Measurements from ENCODE around the gene CARHSP1. TPM values are rescaled to one million over a fixed set of nuclear protein-coding genes. Genes with fewer than 3 reads are reported as not detected.
"Not testable (repeated sequence)": the region's sequence is repeated elsewhere in the genome, so short reads cannot be mapped to it uniquely, and the experiment has no call there.

Gene CARHSP1
- total RNA-seq, 1 donor from 2014 or later, result 141 TPM

DNA sequence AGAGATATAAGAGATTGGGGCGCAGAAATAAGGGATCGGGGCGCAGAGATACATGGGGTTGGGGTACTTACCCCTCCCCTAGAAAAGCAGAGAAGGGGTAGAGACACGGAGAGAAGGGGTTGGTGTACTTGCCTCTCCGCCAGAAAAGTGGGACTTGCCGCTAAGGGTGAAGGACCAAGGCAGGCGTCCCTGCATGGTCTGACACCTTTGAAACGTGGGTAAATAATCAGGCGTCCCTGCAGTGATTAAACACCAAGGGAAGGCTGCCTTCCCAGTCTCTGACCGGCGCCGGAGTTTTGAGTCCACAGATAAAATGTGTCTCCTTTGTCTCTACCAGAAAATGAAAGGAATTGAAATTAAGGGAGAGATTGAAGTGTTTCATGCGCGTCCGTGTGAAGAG lies 31.2 kb downstream of the CARHSP1 start:
- DNase-seq (ENCODE audit: low spot score in 2 of 2); FAIRE-seq: not testable (repeated sequence)

DNA sequence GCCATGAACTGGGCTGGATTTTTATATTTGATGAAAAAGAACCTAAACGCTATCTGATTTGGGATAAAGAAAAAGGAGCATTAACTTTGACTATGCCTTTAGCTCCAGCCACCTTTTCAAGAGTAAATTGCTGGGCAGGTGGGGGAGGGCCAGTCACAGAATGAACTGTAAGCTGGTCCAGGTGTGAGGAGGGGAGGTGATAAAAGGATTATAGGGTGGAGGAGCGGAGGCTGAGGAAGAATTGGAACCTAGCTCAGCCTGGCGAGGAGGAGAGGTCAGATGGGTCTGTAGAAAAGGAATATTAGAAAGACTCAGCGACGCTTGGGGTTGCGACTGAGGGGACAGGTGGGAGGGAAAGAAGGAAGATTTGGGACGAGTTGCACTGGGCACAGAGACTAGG lies 32.0 kb downstream of the CARHSP1 start:
- FAIRE-seq; DNase-seq (ENCODE audit: low spot score in 2 of 2): not testable (repeated sequence)

GRCh38 chr16:8832717-8833105 lies 36.1 kb downstream of the CARHSP1 start:
- DNase-seq (ENCODE audit: low spot score in 2 of 2) (no peak), FAIRE-seq (no peak)

DNA sequence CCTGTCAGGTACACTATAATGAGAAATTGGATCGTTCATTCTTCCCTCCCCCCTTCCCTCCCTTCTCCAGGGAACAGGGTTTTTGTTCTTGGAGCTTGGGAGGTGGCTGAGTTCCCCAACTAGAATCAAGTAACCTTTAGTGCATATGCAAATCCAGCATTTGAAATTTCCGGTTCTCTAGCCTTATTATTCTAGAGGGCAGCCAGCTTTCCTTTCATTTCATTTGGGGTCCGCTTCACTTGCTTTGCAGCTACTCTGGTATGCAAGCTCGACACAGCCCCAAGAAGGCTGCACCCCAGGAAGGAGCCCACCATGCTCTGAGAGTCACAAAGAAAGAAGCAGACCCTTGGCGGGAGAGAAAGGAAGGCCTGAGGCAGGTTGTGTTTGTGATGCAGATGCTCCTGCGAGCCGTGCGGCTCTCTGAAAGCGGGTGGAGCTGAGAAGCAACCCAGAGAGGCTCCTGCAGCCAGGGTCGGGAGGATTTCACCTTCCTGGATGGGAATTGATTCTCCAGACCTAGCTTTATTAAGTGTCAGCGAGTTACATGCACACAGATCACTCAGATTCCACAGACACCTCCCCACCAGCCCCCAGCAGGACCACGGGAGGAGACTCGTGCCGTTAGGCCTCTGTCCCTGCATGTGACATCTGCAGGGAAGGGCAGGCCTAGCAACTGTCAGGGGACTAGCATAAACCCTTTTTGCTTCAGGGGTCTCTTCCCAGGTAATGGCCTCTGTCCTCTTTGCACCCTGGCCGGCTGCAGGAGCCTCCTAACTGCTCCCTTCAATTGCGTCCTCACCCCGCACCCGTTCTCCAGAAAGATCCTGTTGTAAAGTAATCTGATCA lies 36.7 kb downstream of the CARHSP1 start:
- DNase-seq (ENCODE audit: low spot score in 2 of 2), result no peak
- FAIRE-seq, result no peak

- DNase-seq (ENCODE audit: low spot score in 2 of 2), result no peak
- no peak for FAIRE-seq
These were observed 37.4 kb downstream of the CARHSP1 start for GRCh38 chr16:8831450-8831849.

DNA sequence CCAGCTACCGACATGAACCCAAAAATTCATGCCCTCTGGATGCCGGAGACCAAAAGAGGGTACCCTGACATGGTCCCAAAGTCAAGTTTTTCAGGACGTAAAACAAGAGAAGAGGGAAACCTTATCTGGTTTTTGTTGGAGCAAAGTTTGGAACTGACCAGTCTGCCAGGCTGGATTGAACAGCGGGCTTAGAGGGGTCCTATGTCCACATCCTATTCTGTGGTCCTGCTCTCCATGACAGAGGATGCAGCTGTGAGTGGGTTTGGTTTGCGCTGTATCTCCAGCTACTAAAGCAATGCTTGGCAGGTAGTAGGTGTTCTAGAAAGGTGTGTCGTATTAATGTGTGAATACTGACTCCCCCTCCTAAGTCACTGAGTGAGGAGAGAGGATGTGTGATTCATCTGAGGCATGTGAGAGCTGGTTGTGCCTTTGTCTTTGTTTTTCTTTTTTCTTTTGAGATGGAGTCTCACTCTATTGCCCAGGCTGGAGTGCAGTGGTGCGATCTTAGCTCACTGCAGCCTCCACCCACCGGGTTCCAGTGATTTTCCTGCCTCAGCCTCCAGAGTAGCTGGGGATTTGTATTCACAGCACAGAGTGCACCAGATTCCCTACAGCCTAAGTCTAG lies 40.2 kb downstream of the CARHSP1 start:
- DNase-seq (ENCODE audit: low spot score in 2 of 2) (no peak), FAIRE-seq (no peak)

DNA sequence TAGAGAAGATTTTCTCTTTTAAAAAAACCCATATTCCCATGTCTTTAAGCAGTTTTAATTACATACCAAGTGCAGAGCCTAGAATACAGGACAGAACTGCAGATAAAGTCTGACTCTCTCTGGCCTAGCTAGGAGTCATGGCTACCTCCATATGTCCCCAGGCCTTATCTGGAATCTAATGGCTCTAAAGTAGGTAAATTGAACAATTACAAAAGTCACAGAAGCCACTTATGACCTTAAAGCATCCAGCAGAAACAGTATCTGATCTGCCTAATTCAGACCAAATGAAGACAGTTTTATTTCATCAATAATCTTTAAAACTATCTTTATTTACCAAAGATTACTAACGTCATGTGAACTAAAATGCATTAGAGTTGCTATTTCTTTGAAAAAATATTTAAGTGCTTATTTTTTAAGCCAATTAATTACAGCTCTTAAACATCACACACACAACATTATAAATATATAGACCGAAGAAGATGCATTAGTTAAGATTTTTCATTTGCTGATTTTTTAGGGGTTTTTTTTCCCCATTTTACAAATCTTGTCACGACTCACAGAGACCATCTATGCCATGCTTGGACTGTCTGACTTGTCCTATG lies 42.4 kb downstream of the CARHSP1 start:
- DNase-seq (ENCODE audit: low spot score in 2 of 2) (no peak), FAIRE-seq (no peak)

DNA sequence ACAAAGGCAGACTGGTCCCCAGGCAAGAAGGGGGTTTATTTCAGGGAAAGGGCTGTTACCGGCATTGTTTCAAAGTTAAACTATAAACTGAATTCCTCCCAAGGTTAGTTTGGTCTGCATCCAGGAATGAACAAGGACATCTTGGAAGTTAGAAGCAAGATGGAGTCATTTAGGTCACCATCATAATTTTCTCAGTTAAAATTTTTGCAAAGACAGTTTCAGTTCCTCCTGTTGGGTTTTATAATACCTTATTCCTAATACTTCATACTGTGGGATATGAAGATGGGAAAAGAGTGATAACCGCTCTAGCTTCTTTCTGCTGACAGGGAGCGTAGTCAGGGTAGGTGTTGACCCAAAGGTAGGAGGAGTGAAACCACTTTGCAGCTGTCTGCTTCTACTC lies 46.4 kb downstream of the CARHSP1 start:
- DNase-seq (ENCODE audit: low spot score in 2 of 2) (no peak), FAIRE-seq (no peak)

GRCh38 chr16:8819411-8820034 lies 49.3 kb downstream of the CARHSP1 start:
- DNase-seq (ENCODE audit: low spot score in 2 of 2) (no peak), FAIRE-seq (no peak)

GRCh38 chr16:8818504-8819270 lies 50.1 kb downstream of the CARHSP1 start:
- FAIRE-seq (no peak), DNase-seq (ENCODE audit: low spot score in 2 of 2) (no peak)

DNA sequence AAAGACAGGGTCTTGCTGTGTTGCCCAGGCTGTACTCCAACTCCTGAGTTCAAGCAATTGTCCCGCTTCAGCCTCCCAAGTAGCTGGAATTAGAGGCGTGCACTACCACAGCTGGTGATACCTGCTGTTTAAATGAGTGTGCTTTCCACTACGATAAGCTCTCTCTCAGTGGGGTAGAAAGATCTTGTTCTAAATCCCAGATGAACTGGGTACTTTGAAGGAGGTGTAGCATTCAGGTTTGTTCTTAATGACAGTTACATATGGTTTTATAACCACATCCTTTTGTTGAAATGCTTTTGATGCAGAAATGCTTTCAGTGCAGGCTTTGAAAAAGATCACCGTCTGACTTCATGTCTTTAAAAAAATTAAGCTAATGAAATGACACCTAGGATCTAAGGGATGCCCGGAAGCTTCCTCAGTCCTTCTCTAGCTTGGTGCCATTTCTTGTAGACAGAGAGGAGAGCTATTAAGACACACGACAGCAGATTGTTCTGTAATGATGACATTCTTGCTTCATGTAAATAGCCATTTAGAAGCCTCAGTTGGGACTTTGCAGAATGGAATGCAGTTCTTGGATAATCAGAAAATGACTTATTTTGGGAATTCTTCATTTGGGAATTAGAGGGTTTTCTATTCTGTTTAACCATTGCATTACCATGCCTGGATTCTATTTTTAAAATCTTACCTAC lies 51.7 kb downstream of the CARHSP1 start:
- DNase-seq (ENCODE audit: low spot score in 2 of 2) (no peak), FAIRE-seq (no peak)

DNA sequence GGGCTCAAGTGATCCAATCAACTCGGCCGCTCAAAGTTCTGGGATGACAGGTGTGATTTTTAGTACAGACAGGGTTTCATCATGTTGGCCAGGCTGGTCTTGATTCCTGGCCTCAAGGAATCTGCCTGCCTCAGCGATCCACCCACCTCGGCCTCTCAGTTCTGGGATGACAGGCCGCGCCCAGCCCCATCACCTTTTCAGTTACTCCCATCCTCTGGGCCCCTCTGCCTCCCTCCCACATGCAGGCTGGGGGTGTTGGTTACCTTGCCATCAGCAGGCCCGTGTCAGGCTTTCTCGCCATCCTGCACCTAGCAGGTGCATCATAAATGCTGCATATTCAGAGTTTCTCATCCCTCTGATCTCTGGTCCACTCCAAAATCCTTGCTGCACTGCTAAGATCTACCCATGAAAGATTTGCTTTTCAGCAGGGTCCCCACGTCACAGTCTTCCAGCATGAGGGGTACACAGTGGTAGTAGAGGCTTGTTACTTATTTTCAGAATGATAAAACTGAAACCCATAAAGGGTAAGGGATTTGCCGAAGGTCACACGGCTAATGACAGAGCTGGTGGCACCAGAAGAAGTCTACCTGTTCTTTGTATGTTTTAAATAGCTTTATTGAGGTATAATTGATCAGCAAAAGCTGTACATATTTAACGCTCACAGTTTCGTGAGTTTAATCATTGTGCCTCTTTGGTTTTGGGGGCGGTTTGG lies 54.6 kb downstream of the CARHSP1 start:
- DNase-seq (ENCODE audit: low spot score in 2 of 2) (no peak), FAIRE-seq (no peak)

DNA sequence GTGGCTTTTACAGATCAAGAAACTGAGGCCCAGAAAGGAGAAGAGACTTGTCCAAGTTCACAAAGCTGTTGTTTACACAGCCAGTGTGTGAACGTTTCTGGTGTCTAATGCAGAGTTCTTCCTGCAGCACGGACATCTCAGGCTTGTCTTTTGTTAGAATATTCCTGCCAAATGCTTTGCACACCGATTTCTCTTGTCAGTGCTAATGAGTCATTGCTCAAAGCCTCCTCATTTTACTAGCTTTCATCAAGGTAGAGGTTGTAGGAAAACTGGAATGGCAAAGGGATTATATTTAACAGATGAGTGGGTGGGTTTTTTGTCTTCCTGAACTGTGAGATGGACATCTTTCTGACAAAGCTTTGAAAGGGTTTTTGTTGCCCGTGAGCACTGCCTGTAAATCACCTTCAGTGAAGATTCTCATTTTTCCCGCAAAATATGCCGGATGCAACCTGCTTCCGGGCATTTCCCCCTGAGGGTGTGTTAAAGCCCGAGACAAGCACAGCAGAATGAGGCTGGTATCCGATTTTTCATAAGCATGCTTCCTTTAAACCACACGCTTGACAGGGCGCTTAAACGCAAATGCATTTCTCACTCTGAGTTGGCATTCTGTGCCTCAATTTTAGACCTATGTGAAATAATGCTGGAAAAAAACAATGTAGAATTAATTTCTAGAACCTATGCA lies 56.5 kb downstream of the CARHSP1 start:
- FAIRE-seq, result no peak
- no peak for DNase-seq (ENCODE audit: low spot score in 2 of 2)

- DNase-seq (ENCODE audit: low spot score in 2 of 2) (no peak), FAIRE-seq (no peak)
These were observed 60.0 kb downstream of the CARHSP1 start for GRCh38 chr16:8808613-8809353.

GRCh38 chr16:8808009-8808408 lies 60.8 kb downstream of the CARHSP1 start:
- FAIRE-seq (no peak), DNase-seq (ENCODE audit: low spot score in 2 of 2) (no peak)

GRCh38 chr16:8807189-8807588 lies 61.6 kb downstream of the CARHSP1 start:
- no peak for FAIRE-seq
- DNase-seq (ENCODE audit: low spot score in 2 of 2), result no peak

DNA sequence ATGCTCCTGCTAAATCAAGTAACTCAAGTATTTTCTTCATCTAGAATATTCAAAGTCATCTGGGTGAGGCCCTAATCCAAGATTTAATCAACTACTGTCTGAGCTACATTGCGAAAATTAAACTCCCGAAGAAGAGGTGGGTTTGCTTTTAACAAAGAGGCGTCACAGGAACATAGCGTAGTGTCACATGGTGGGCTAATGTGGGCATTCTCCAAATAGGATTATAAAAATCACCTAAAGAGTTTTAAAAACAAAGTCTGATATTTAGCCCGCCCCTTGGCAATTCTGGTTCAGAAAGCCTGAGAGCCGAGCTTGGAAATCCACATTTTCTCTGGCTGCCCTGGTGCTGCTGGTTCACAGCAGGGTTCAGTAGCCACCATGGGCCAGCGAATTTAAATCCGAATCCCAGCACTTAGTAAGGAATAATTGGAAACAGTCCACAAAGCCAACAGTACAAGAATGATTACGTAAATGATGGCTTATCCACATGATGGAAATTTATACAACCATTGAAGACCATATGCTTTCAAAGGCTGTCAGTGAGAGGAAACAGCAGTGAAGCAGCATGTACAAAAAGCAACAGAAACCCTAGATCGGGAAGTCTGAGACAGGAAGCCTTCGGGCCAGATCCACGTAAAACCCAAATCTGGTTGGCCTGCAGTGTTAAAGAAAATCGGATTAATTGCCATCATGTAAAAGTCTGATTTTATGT lies 62.4 kb downstream of the CARHSP1 start:
- FAIRE-seq (no peak), DNase-seq (ENCODE audit: low spot score in 2 of 2) (no peak)

All from frontal cortex (tissue), 4 donors.